Lower lobe of right lung (tissue), 2 donors: Measurements from ENCODE around the gene DUSP9. TPM values are rescaled to one million over a fixed set of nuclear protein-coding genes. Genes with fewer than 3 reads are reported as not detected.
"Not testable (repeated sequence)": the region's sequence is repeated elsewhere in the genome, so short reads cannot be mapped to it uniquely, and the experiment has no call there.

Experiments used
- ATAC-seq, 2 donors: fragments of 200-7000 bp; cut with Tn5 transposase; one replicate each; pipeline ENCODE4 v1.9.1; 2020 to 2022; ENCODE audit warnings: mild to moderate bottlenecking in 2 of 2, moderate library complexity in 2 of 2
- DNase-seq: peaks from one replicate; pipeline ENCODE4 v3.0.0-alpha.2; 2020
- H3K27ac ChIP-seq: fragments of 200-600 bp; one replicate; pipeline ENCODE4 v1.8.0; 2022
- H3K27me3 ChIP-seq: fragments of 200-600 bp; one replicate; pipeline ENCODE4 v1.8.0; 2022; ENCODE audit warnings: low read depth
- H3K36me3 ChIP-seq: fragments of 200-600 bp; one replicate; pipeline ENCODE4 v1.8.0; 2022; ENCODE audit warnings: mild to moderate bottlenecking
- H3K4me1 ChIP-seq: fragments of 200-600 bp; one replicate; pipeline ENCODE4 v1.8.0; 2022
- H3K4me3 ChIP-seq: fragments of 200-600 bp; one replicate; pipeline ENCODE4 v1.8.0; 2022; ENCODE audit warnings: mild to moderate bottlenecking
- H3K9me3 ChIP-seq: fragments of 200-600 bp; one replicate; pipeline ENCODE4 v1.8.0; 2022
- CTCF ChIP-seq: fragments of 200-600 bp; IDR thresholded peaks from one replicate; pipeline ENCODE4 v1.8.0; 2022; ENCODE audit warnings: antibody characterized with exemption, mild to moderate bottlenecking
- intact Hi-C: fragments of 100-400 bp; cut with DNase I; formaldehyde crosslinking; loops from one replicate; pipeline ENCODE4 v1.11.0; 2022
- total RNA-seq: library from RNA; stranded (reverse); fragmentation: NEBNext Ultra II Directional; extraction: Animal tissue kit (Norgen Biotek cat#: 25700); gene quantifications from one replicate; pipeline ENCODE4 v1.2.1, GENCODE V29; 2021
- donor health status: DM: no; HTN: yes; CAD: no; lungs with severe emphysema.

Gene DUSP9
- total RNA-seq, 1 donor from 2014 or later = not detected

- Histone ChIP-seq H3K36me3 (no peaks in the 10 kb centered on the region), H3K27me3 (peaks cover 5% of the 10 kb centered on the region), H3K4me1 (no peaks in the 10 kb centered on the region), H3K4me3 (no peak overlapping the region), H3K27ac (no peak overlapping the region), H3K9me3 (no peaks in the 10 kb centered on the region)
- no peak for TF ChIP-seq CTCF
- ATAC-seq = no peak
- intact Hi-C loops = no loop called here
- DNase-seq = no peak
These were observed 27.3 kb downstream of the DUSP9 start for GRCh38 chrX:153674219-153674851.

- no peak overlapping the region for H3K4me3 ChIP-seq
- intact Hi-C loops = no loop called here
- DNase-seq (no peak), ATAC-seq (no peak)
- TF ChIP-seq CTCF = no peak
- no peaks in the 10 kb centered on the region for H3K4me1 ChIP-seq
- H3K27ac ChIP-seq = no peak overlapping the region
- H3K27me3 ChIP-seq = no peaks in the 10 kb centered on the region
- H3K9me3 ChIP-seq = no peaks in the 10 kb centered on the region
- no peaks in the 10 kb centered on the region for H3K36me3 ChIP-seq
These were observed 34.2 kb downstream of the DUSP9 start for GRCh38 chrX:153681175-153681574.

GRCh38 chrX:153683486-153683885 lies 36.5 kb downstream of the DUSP9 start:
- DNase-seq, H3K27me3 ChIP-seq, ATAC-seq, H3K4me3 ChIP-seq, H3K4me1 ChIP-seq, intact Hi-C loops, H3K9me3 ChIP-seq, H3K36me3 ChIP-seq, H3K27ac ChIP-seq: not testable (repeated sequence)

- intact Hi-C loops = no loop called here
- DNase-seq = no peak
These were observed 37.6 kb downstream of the DUSP9 start for GRCh38 chrX:153684467-153685155.

GRCh38 chrX:153685156-153685536 lies 38.1 kb downstream of the DUSP9 start:
- Histone ChIP-seq H3K27me3 (no peaks in the 10 kb centered on the region), H3K27ac (no peak overlapping the region), H3K4me1 (no peaks in the 10 kb centered on the region), H3K9me3 (no peaks in the 10 kb centered on the region), H3K4me3 (no peak overlapping the region), H3K36me3 (no peaks in the 10 kb centered on the region)
- DNase-seq (no peak), ATAC-seq (no peak)
- intact Hi-C loops = no loop called here
- no peak for TF ChIP-seq CTCF

More at GRCh38 chrX:153684467-153685155, 37.6 kb downstream of the DUSP9 start:
- Histone ChIP-seq H3K36me3 (no peaks in the 10 kb centered on the region), H3K4me3 (no peak overlapping the region), H3K27me3 (no peaks in the 10 kb centered on the region), H3K27ac (no peak overlapping the region), H3K4me1 (no peaks in the 10 kb centered on the region), H3K9me3 (no peaks in the 10 kb centered on the region)
- TF ChIP-seq CTCF = no peak
- ATAC-seq = no peak
